GM06990 (cell line): ENCODE measurements around the gene TCAP.

Source experiments
- DNase-seq: peaks from one replicate; pipeline ENCODE4 v3.0.0-alpha.2; 2011; ENCODE audit not compliant: insufficient read length; ENCODE audit errors: extremely low read depth
- H3K27me3 ChIP-seq: replicated peaks from 2 replicates; pipeline ENCODE4 v1.6.0; 2011; ENCODE audit warnings: low read length; ENCODE audit not compliant: control insufficient read depth, insufficient read depth
- H3K36me3 ChIP-seq: 2 replicates; pipeline ENCODE4 v1.5.1; 2011; ENCODE audit warnings: low read length; ENCODE audit not compliant: control insufficient read depth, insufficient read depth
- H3K4me3 ChIP-seq: replicated peaks from 2 replicates; pipeline ENCODE4 v1.5.1; 2011; ENCODE audit warnings: low read depth, mild to moderate bottlenecking, control low read depth, low read length
- TF ChIP-seq, protein P1 (sequence below): IDR thresholded peaks from 2 replicates; pipeline ENCODE4 v1.5.1; 2011; ENCODE audit warnings: low read length, control low read depth, mild to moderate bottlenecking, inconsistent platforms; ENCODE audit not compliant: insufficient read depth, poor library complexity, severe bottlenecking

The TCAP gene

DNA sequence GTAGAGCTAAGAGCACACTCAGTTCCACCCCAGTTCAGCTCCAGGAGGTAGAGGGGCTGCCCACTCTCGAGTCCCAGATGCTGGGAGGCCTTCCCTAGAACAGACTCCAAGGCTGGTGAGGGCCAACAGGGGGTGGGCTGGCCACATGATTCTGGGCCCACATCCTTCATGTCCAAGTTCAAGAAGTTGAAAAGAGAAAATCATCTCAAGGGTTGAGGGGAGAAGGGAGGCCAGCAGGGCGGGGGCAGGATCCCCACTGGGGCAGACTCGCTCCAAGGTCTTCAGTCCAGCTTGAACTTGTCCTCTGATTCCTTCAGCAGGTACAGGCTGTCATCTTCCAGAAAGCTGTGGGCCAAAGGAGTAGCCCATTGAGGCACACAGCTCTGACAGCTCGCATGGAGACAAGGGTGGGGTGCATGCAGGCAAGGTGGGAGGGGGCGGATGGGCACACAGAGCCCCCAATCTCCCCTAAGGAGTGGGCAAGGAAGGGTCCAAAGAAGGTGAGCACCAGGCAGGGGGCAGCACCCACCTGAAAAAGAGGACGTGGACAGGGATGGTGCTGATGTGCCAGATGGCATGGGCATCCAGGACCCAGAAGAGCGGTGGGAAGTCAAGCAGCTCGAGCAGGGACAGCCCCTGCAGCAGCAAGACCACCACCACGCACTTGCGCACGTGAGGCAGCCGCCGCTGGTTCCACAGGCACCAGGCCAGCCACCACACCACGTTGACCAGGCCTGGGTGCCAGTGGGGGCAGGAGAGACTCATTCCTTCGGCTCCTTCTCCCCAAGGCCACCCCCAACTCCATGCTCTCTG, 7.6 kb downstream of the TCAP start:
- Histone ChIP-seq H3K4me3 (no peak overlapping the region), H3K36me3 (no peaks in the 10 kb centered on the region), H3K27me3 (no peaks in the 10 kb centered on the region; the same call in 1 of the 2 replicates)
- TF ChIP-seq, protein P1, sequence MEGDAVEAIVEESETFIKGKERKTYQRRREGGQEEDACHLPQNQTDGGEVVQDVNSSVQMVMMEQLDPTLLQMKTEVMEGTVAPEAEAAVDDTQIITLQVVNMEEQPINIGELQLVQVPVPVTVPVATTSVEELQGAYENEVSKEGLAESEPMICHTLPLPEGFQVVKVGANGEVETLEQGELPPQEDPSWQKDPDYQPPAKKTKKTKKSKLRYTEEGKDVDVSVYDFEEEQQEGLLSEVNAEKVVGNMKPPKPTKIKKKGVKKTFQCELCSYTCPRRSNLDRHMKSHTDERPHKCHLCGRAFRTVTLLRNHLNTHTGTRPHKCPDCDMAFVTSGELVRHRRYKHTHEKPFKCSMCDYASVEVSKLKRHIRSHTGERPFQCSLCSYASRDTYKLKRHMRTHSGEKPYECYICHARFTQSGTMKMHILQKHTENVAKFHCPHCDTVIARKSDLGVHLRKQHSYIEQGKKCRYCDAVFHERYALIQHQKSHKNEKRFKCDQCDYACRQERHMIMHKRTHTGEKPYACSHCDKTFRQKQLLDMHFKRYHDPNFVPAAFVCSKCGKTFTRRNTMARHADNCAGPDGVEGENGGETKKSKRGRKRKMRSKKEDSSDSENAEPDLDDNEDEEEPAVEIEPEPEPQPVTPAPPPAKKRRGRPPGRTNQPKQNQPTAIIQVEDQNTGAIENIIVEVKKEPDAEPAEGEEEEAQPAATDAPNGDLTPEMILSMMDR, result no peak
- no peak for DNase-seq

DNA sequence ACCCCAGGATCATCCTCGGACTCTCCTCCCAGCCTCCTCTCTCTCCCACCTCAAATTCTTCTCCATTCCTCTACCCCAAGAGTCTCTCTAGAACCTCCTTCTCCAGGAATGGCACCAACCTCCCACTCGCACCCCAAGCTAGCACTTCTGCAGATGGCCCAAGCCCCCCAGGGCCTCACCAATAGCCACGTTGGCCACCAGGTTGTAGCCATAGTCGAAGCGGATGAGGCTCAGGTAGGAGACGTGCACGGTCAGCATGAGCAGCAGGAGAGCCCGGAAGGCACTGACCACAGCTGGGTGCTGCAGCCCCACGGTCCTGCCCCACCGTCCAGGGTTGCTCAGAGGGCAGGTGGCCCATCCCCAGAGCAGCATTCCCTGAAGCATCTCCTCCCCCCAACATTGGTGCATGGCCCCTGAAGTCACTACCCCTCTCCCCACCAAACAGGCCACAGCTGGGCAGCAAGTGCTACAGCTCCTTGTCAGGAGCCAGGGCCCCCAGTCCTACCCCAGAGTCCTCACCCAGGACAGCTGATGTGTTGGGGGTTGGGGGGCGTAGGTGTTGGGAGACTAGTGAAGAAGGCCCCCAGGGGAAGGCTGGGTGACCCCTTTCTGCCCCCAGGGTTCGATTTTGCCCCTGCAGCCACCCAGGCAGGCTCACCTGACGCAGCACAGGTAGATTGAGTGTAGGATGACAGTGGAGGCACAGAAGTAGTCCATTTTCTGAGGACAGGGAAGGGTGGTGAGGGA, 8.4 kb downstream of the TCAP start:
- Histone ChIP-seq H3K4me3 (no peak overlapping the region), H3K36me3 (no peaks in the 10 kb centered on the region), H3K27me3 (no peaks in the 10 kb centered on the region; the same call in 1 of the 2 replicates)
- TF ChIP-seq, protein P1, result no peak
- no peak for DNase-seq

DNA sequence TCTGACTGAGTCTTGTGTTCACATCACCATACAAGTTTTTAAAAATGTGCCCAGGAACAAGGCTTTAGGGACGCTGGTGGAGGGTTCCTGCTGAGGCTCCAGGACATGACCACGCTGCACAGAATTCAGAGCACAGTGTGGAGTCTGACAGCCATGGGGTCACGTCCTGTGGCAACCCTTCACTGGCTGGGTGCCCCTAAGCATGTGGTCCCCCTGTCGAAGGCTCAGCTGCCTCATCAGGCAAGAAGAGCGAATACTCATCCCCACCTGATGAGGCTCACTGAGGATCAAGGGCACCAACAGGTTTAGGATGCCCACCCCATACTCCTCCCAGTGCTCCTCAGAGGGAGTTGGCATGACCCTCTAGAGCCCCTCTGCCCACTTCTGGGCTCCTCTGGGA, 9.0 kb downstream of the TCAP start:
- TF ChIP-seq, protein P1, result no peak
- Histone ChIP-seq H3K27me3 (no peaks in the 10 kb centered on the region; the same call in 1 of the 2 replicates), H3K4me3 (no peak overlapping the region), H3K36me3 (no peaks in the 10 kb centered on the region)
- no peak for DNase-seq

DNA sequence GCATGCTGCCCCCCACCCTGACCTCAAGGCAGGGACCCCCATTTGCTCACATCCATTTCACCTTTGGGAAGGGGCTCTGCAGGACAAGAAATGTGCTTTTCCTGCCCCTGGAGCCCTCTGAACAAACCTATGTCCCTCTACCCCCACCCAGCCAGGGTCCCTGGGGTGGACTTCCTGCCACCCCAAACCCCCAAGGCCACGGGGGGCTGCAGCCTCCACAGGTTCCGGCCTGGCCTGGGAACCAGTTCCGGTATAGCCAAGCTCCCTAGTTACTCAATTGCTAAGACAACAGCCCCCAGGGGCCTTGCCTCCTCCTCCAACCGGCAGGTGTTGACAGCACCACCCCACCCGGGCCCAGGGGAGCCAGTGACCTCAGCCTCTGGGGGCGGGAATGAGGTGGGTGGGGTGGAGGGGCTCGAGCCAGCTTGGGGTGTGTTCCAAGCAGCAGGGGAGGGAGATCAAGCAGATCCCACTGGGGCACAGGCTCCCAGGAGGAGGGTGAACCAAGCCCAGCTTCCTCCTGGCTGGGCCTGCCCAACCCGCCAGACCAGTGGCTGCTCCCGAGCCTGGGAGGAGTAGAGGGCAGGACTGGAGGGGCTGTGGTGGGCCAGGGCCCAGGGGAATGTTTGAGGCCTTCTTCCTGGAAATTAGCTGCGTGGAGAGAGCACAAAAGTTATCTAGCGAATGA, 9.7 kb downstream of the TCAP start:
- TF ChIP-seq, protein P1, result no peak
- no peak for DNase-seq

DNA sequence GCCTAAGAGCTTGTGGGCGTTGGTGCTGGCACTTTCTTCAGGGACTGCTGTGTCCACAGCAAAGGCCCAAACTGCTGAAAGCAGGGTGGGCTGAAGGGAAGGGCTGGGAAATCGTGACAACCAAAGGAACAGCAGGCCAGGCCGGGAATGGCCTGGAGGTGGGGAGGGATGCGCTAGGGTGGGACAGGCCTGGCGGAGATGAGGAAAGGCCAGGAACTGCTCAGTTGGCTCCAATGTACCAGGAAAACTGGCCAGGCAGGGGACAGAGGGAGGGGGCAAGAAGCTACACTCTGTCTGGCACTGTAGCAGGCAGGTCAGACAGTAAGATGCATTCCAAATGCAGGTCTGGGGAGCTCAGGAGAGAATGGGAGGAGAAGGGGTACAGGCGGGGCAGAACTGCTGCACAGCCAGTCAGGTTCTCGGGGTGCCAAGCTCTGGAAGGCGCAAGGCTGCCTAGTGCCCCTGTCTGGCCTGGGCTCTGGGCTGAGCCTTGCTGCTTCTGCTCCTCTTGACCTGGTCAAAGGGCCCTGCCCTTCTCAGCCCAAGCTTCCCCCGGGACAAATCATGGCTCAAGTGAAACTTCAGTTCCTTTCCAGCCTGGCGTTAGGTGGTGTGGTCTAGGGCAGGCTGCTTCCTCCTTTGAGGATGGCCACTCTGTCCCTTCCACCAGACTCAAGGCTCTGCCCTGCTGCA, 10.4 kb downstream of the TCAP start:
- H3K27me3 ChIP-seq, result no peaks in the 10 kb centered on the region
- no peak overlapping the region for H3K4me3 ChIP-seq
- H3K36me3 ChIP-seq, result no peaks in the 10 kb centered on the region
- TF ChIP-seq, protein P1, result no peak
- no peak for DNase-seq

More for the DNA sequence above, 9.7 kb downstream of the TCAP start:
- H3K36me3 ChIP-seq, result no peaks in the 10 kb centered on the region
- no peak overlapping the region for H3K4me3 ChIP-seq
- H3K27me3 ChIP-seq, result no peaks in the 10 kb centered on the region; the same call in 1 of the 2 replicates
